SH-SY5Y (cell line): ENCODE measurements around the gene MFSD2B.

Experiments used
- GATA2 ChIP-seq: IDR thresholded peaks from 2 replicates; pipeline ENCODE4 v1.6.1; 2011; ENCODE audit warnings: mild to moderate bottlenecking, low read depth, low read length
- GATA3 ChIP-seq: IDR thresholded peaks from 2 replicates; pipeline ENCODE4 v1.6.1; 2011; ENCODE audit warnings: low read depth, mild to moderate bottlenecking, low read length, moderate library complexity

DNA sequence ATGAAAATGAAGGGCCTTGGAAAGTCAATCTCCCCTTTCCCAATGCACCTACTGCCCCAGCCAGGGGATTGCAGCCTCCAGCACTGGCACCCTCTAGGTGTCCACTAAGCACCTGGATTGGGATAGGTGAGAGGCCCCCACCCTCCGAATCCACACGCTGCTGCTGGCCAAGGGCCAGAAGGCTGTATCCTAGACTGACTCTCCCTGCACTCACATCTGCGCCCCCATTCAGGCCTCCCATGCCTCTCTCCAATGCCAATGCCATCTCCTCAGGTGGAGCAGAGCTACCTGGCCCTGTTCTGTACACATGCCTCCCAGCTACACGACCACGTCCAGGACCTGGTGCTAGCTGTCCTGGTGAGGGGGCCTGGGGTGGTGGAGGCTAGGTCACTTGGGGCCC lies 9.8 kb downstream of the MFSD2B start:
- TF ChIP-seq GATA2 (no peak), GATA3 (no peak)
